PC-3 (cell line): ENCODE results near the gene SLC19A1. TPM values are rescaled to one million over a fixed set of nuclear protein-coding genes. Genes with fewer than 3 reads are reported as not detected.

Source experiments
- ATAC-seq: fragments of 200-7000 bp; cut with Tn5 transposase; 2 replicates; pipeline ENCODE4 v1.9.1; 2020; ENCODE audit warnings: mild to moderate bottlenecking, moderate library complexity
- BruUV-seq: library from RNA; stranded (reverse); fragments of 400-500 nt; replicated peaks from 2 replicates; lab custom pipeline; 2021; lab: Mats Ljungman, UMichigan
- CTCF ChIA-PET: fragments of 300-600 bp; sonication (Branson Sonifier 250); formaldehyde crosslinking; loops from one replicate; lab custom pipeline; 2022; ENCODE audit warnings: antibody characterized with exemption; lab: Charles Lee
- POLR2A ChIA-PET: fragments of 300-600 bp; sonication (Branson Sonifier 250); formaldehyde crosslinking; loops from one replicate; lab custom pipeline; 2022; ENCODE audit warnings: antibody characterized with exemption; ENCODE audit not compliant: unreplicated experiment; lab: Charles Lee
- DNase-seq: peaks from one replicate; pipeline ENCODE4 v3.0.0-alpha.2; 2015
- H2AFZ ChIP-seq: fragments of 300-600 bp; sonication (generic); 2 replicates; pipeline ENCODE4 v1.6.0; 2016; ENCODE audit warnings: antibody characterized with exemption, low read length
- H3F3A ChIP-seq: fragments of 300-600 bp; sonication (generic); one replicate; pipeline ENCODE4 v1.6.0; 2017; ENCODE audit warnings: antibody characterized with exemption, low read length, control low read depth, mild to moderate bottlenecking; ENCODE audit not compliant: unreplicated experiment
- H3K27ac ChIP-seq: fragments of 300-600 bp; sonication (generic); 2 replicates; pipeline ENCODE4 v1.5.1; 2016; ENCODE audit warnings: mild to moderate bottlenecking, low read length
- H3K27me3 ChIP-seq: fragments of 300-600 bp; sonication (generic); 2 replicates; pipeline ENCODE4 v1.6.1; 2016; ENCODE audit warnings: low read length, mixed read lengths
- H3K36me3 ChIP-seq: fragments of 300-600 bp; sonication (generic); 2 replicates; pipeline ENCODE4 v1.6.1; 2016; ENCODE audit warnings: low read depth, mixed run types, low read length, mixed read lengths
- H3K4me1 ChIP-seq: fragments of 300-600 bp; sonication (generic); 2 replicates; pipeline ENCODE4 v1.5.1; 2016; ENCODE audit warnings: low read length; ENCODE audit not compliant: insufficient read depth
- H3K4me2 ChIP-seq: fragments of 300-600 bp; sonication (generic); 2 replicates; pipeline ENCODE4 v1.6.0; 2016; ENCODE audit warnings: low read length
- H3K4me3 ChIP-seq: fragments of 300-600 bp; sonication (generic); 2 replicates; pipeline ENCODE4 v1.5.1; 2016; ENCODE audit warnings: mild to moderate bottlenecking, low read length, mixed read lengths
- H3K79me2 ChIP-seq: fragments of 300-600 bp; sonication (generic); 2 replicates; pipeline ENCODE4 v1.6.1; 2017; ENCODE audit warnings: low read length, mixed read lengths
- H3K9ac ChIP-seq: fragments of 300-600 bp; sonication (generic); 2 replicates; pipeline ENCODE4 v1.6.0; 2016; ENCODE audit warnings: mild to moderate bottlenecking, low read length
- H3K9me2 ChIP-seq: fragments of 300-600 bp; sonication (generic); replicated peaks from 2 replicates; pipeline ENCODE4 v1.6.1; 2016; ENCODE audit warnings: mixed run types, low read length, mixed read lengths
- H3K9me3 ChIP-seq: fragments of 300-600 bp; sonication (generic); 2 replicates; pipeline ENCODE4 v1.6.1; 2016; ENCODE audit warnings: low read length, mixed read lengths
- H4K20me1 ChIP-seq: fragments of 300-600 bp; sonication (generic); 2 replicates; pipeline ENCODE4 v1.6.1; 2016; ENCODE audit warnings: low read length, mixed read lengths
- EZH2 ChIP-seq: fragments of 300-600 bp; sonication (generic); IDR thresholded peaks from one replicate; pipeline ENCODE4 v1.6.1; 2017; ENCODE audit warnings: antibody characterized with exemption, mild to moderate bottlenecking, low read length; ENCODE audit not compliant: unreplicated experiment
- EZH2phosphoT487 ChIP-seq: fragments of 300-600 bp; sonication (generic); IDR thresholded peaks from 2 replicates; pipeline ENCODE4 v1.6.1; 2018; ENCODE audit warnings: mild to moderate bottlenecking, antibody characterized with exemption, low read length, borderline replicate concordance
- intact Hi-C: fragments of 100-400 bp; cut with micrococcal nuclease; formaldehyde crosslinking; loops from 2 replicates; pipeline ENCODE4 v1.9.0; 2023
- total RNA-seq: library from RNA; depleted of rRNA; stranded (reverse); fragments of >200 nt; gene quantifications from 2 replicates; pipeline ENCODE4 v1.2.3, GENCODE V29; 2014
- TF ChIP-seq, protein P1 (sequence below): fragments of 300-600 bp; sonication (generic); conservative IDR thresholded peaks from 2 replicates; pipeline ENCODE4 v1.5.1; 2017; ENCODE audit warnings: antibody characterized with exemption, low read depth, mild to moderate bottlenecking, low read length

The SLC19A1 gene
- total RNA-seq, 1 experiment from 2014 or later = 54.2 TPM

DNA sequence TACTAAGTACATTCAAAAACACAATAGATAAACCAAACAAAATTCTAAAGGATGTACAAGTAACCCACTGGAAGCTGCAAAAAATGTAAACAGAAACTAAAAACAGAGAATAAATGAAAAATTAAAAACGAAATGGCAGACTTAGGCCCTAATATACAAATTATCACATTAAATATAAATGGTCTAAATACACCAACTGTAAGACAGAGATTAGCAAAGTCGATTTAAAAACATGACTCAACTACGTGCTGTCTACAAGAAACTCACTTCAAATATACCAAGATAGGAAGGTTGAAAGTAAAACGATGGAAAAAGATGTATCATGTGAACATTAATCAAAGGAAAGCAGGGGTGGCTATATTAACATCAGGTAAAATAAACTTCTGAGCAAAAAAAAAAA is 23.1 kb downstream of the SLC19A1 start:
- ATAC-seq = no peak
- Histone ChIP-seq H2AFZ (no peak overlapping the region), H3K4me1 (peaks cover 14% of the 10 kb centered on the region), H3K4me3 (no peak overlapping the region), H3K9ac (no peak overlapping the region), H3K9me2 (no peaks in the 10 kb centered on the region), H3K27me3 (no peaks in the 10 kb centered on the region), H4K20me1 (no peaks in the 10 kb centered on the region), H3K27ac (no peak overlapping the region), H3K36me3 (peaks cover 62% of the 10 kb centered on the region), H3F3A (no peaks in the 10 kb centered on the region), H3K9me3 (peaks cover 35% of the 10 kb centered on the region), H3K79me2 (peaks cover 12% of the 10 kb centered on the region), H3K4me2 (no peak overlapping the region)
- ChIA-PET POLR2A (no interaction called here), CTCF (no interaction called here)
- TF ChIP-seq, protein P1, sequence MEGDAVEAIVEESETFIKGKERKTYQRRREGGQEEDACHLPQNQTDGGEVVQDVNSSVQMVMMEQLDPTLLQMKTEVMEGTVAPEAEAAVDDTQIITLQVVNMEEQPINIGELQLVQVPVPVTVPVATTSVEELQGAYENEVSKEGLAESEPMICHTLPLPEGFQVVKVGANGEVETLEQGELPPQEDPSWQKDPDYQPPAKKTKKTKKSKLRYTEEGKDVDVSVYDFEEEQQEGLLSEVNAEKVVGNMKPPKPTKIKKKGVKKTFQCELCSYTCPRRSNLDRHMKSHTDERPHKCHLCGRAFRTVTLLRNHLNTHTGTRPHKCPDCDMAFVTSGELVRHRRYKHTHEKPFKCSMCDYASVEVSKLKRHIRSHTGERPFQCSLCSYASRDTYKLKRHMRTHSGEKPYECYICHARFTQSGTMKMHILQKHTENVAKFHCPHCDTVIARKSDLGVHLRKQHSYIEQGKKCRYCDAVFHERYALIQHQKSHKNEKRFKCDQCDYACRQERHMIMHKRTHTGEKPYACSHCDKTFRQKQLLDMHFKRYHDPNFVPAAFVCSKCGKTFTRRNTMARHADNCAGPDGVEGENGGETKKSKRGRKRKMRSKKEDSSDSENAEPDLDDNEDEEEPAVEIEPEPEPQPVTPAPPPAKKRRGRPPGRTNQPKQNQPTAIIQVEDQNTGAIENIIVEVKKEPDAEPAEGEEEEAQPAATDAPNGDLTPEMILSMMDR = no peak
- no peak for TF ChIP-seq EZH2phosphoT487
- no peak for TF ChIP-seq EZH2
- intact Hi-C loops = no loop called here
- no TSS peak for BruUV-seq
- no peak for DNase-seq

DNA sequence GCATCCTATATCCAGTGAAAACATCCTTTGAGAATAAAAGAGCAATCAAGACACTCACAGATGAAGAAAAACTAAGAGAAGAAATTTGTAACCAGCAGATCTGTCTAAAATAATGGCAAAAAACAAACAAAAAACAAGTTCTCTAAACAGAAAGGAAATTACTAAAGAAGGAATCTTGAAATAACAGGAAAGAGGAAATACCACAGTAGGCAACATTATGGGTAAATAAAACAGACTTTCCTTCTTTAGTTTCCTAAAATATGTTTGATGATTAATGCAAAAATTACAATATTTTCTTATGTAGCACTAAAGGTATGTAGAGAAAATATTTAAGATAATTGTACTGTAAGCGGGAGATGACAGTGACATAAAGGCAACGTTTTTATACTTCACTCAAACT is 23.5 kb downstream of the SLC19A1 start:
- peaks cover 12% of the 10 kb centered on the region for H3K79me2 ChIP-seq
- CTCF ChIA-PET = no interaction called here
- no peaks in the 10 kb centered on the region for H4K20me1 ChIP-seq
- no peak for DNase-seq
- no peaks in the 10 kb centered on the region for H3K9me2 ChIP-seq
- H3K4me2 ChIP-seq = no peak overlapping the region
- H3K9me3 ChIP-seq = peaks cover 35% of the 10 kb centered on the region
- H3K27ac ChIP-seq = no peak overlapping the region
- ATAC-seq = no peak
- no TSS peak for BruUV-seq
- no peaks in the 10 kb centered on the region for H3F3A ChIP-seq
- peaks cover 60% of the 10 kb centered on the region for H3K36me3 ChIP-seq
- H3K9ac ChIP-seq = no peak overlapping the region
- TF ChIP-seq EZH2phosphoT487 (no peak), EZH2 (no peak)
- TF ChIP-seq, protein P1 = no peak
- H3K27me3 ChIP-seq = no peaks in the 10 kb centered on the region
- H2AFZ ChIP-seq = no peak overlapping the region
- peaks cover 19% of the 10 kb centered on the region for H3K4me1 ChIP-seq
- intact Hi-C loops = no loop called here
- H3K4me3 ChIP-seq = no peak overlapping the region
- POLR2A ChIA-PET = no interaction called here

DNA sequence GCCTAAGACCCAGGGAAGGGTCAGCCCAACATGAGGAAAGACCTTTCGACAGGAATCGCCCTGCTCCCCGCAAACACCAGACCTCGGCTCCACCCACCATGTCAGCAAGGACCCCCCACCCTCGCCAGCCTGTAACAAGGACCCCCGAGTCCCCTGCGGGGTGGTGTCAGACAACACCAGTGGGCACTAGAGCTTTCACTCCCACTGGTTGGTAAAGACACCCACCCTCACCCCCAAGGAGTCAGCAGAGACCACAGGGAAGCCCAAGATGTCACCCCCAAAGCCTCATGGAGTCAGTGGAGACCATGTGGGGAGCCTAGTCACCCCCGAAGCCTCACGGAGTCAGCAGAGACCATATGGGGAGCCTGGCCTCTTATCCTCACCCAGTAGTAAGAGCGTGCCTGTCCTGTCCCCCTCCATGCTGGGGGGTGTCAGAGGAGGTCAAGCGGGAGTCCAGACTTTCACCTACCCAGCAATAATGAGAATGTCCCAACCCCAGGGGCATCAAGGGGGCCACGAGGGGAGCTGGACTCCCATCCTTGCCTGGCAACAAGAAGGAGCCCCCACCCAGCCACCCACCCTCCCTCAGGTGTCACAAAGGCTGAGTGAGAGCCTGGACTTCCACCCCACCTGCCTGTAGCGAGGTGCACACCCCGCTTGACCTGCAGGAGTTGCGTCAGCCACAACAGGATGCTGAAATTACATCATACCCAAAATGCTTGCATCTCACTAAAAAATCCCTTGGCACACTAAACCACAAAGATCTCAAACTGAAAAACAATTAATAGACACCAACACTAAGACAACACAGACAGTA is 24.8 kb downstream of the SLC19A1 start:
- H3K4me2 ChIP-seq = no peak overlapping the region
- no peak overlapping the region for H3K4me3 ChIP-seq
- peaks cover 47% of the 10 kb centered on the region for H3K36me3 ChIP-seq
- H2AFZ ChIP-seq = no peak overlapping the region
- CTCF ChIA-PET = no interaction called here
- no peaks in the 10 kb centered on the region for H4K20me1 ChIP-seq
- no peaks in the 10 kb centered on the region for H3F3A ChIP-seq
- H3K9ac ChIP-seq = no peak overlapping the region
- POLR2A ChIA-PET = no interaction called here
- H3K27ac ChIP-seq = no peak overlapping the region
- no peaks in the 10 kb centered on the region for H3K9me2 ChIP-seq
- ATAC-seq (no peak), DNase-seq (no peak)
- BruUV-seq = no TSS peak
- peaks cover 30% of the 10 kb centered on the region for H3K4me1 ChIP-seq
- peaks cover 12% of the 10 kb centered on the region for H3K79me2 ChIP-seq
- H3K9me3 ChIP-seq = peaks cover 35% of the 10 kb centered on the region
- H3K27me3 ChIP-seq = no peaks in the 10 kb centered on the region
- intact Hi-C loops = no loop called here
- TF ChIP-seq, protein P1 = no peak
- TF ChIP-seq EZH2 = no peak
- TF ChIP-seq EZH2phosphoT487 = no peak
